CD4-positive, alpha-beta T cell (primary cell): Measurements from ENCODE around the gene AMD1. TPM values are rescaled to one million over a fixed set of nuclear protein-coding genes. Genes with fewer than 3 reads are reported as not detected.

ENCODE experiments used
- ATAC-seq: fragments of 200-7000 bp; cut with Tn5 transposase; one replicate; pipeline ENCODE4 v1.10.0; 2022; ENCODE audit warnings: mild to moderate bottlenecking; ENCODE audit not compliant: poor library complexity
- CTCF ChIA-PET: fragments of 350-600 bp; sonication (Branson Sonifier 250); formaldehyde crosslinking; loops from one replicate; lab custom pipeline; 2021; ENCODE audit warnings: antibody characterized with exemption, inconsistent platforms; lab: Charles Lee
- POLR2A ChIA-PET: fragments of 350-600 bp; sonication (Branson Sonifier 250); formaldehyde crosslinking; loops from one replicate; lab custom pipeline; 2021; ENCODE audit warnings: antibody characterized with exemption, inconsistent platforms; lab: Charles Lee
- DNase-seq, 14 experiments: peaks; one replicate each; pipeline ENCODE4 v3.0.0-alpha.2; 2013 to 2020; ENCODE audit warnings: mixed read lengths in 2 of 14
- H3K27ac ChIP-seq, 2 donors: one replicate each; pipeline versions ENCODE4 v1.5.1 to v1.7.0; 2013; ENCODE audit warnings: low read length in 2 of 2, low read depth in 1 of 2, mild to moderate bottlenecking in 1 of 2
- H3K27me3 ChIP-seq, 2 experiments: 1 replicate in 1 of 2; 2 replicates in 1 of 2; pipeline versions ENCODE4 v1.6.1 to v1.7.0; 2013; ENCODE audit warnings: low read length in 2 of 2, control low read depth in 1 of 2, mild to moderate bottlenecking in 1 of 2, moderate library complexity in 1 of 2; ENCODE audit not compliant: insufficient read depth in 2 of 2, control insufficient read depth in 1 of 2
- H3K36me3 ChIP-seq: one replicate; pipeline ENCODE4 v1.6.1; 2013; ENCODE audit warnings: low read length, control low read depth; ENCODE audit not compliant: insufficient read depth
- H3K4me1 ChIP-seq: one replicate; pipeline ENCODE4 v1.6.1; 2013; ENCODE audit warnings: low read length, control low read depth; ENCODE audit not compliant: insufficient read depth
- H3K4me3 ChIP-seq: one replicate; pipeline ENCODE4 v1.5.1; 2013; ENCODE audit warnings: mild to moderate bottlenecking, low read length, moderate library complexity
- H3K9me3 ChIP-seq, 2 experiments: 1 replicate in 1 of 2; 2 replicates in 1 of 2; pipeline versions ENCODE4 v1.6.1 to v1.7.0; 2013; ENCODE audit warnings: low read length in 2 of 2, mild to moderate bottlenecking in 2 of 2, control low read depth in 1 of 2, moderate library complexity in 1 of 2; ENCODE audit not compliant: control insufficient read depth in 1 of 2, insufficient read depth in 1 of 2
- H3K27ac Mint-ChIP-seq: one replicate; pipeline ENCODE4 v1.8.0; 2020; ENCODE audit warnings: mixed read lengths
- H3K27me3 Mint-ChIP-seq: one replicate; pipeline ENCODE4 v1.8.0; 2021; ENCODE audit warnings: mixed read lengths
- H3K36me3 Mint-ChIP-seq: one replicate; pipeline ENCODE4 v1.8.0; 2021; ENCODE audit warnings: low read depth, mixed read lengths
- H3K4me1 Mint-ChIP-seq: one replicate; pipeline ENCODE4 v1.8.0; 2021; ENCODE audit warnings: low read depth, mixed read lengths
- H3K4me3 Mint-ChIP-seq: one replicate; pipeline ENCODE4 v1.8.0; 2020; ENCODE audit warnings: mild to moderate bottlenecking, mixed read lengths
- H3K9me3 Mint-ChIP-seq: one replicate; pipeline ENCODE4 v1.8.0; 2020; ENCODE audit warnings: mixed read lengths
- CTCF ChIP-seq: fragments of 200-600 bp; IDR thresholded peaks from one replicate; pipeline ENCODE4 v1.8.0; 2022; ENCODE audit warnings: antibody characterized with exemption, mild to moderate bottlenecking
- intact Hi-C, 2 experiments: fragments of 100-400 bp; cut with DNase I in 1 of 2; cut with micrococcal nuclease in 1 of 2; formaldehyde crosslinking; loops; one replicate each; pipeline versions ENCODE4 v1.15.1 to v1.9.0; 2023 to 2025; cut with DNase I, micrococcal nuclease
- total RNA-seq, 174 experiments: library from RNA in 2 of 174; stranded (reverse) in 2 of 174; gene quantifications; one replicate each; pipeline ENCODE4 v1.2.3 and lab custom pipeline; 2021 to 2026

AMD1 gene
- total RNA-seq, 2 experiments from 2014 or later = 165 to 174 TPM

GRCh38 chr6:110944681-110945151, 70.1 kb downstream of the AMD1 start:
- no peak overlapping the region for H3K4me3 Mint-ChIP-seq
- POLR2A ChIA-PET = interaction anchor here (0.8 kb wide), 1 partner anchor 129 kb away, joined by 3 read pairs; the partner anchor contains the start of gene CDK19
- H3K36me3 Mint-ChIP-seq = no peaks in the 10 kb centered on the region
- H3K4me1 Mint-ChIP-seq = peaks cover 3% of the 10 kb centered on the region
- TF ChIP-seq CTCF = no peak
- Histone ChIP-seq H3K4me3 (no peak overlapping the region), H3K4me1 (no peaks in the 10 kb centered on the region), H3K36me3 (no peaks in the 10 kb centered on the region), H3K27ac (no peak overlapping the region), H3K27me3 (no peaks in the 10 kb centered on the region), H3K9me3 (no peaks in the 10 kb centered on the region)
- DNase-seq = peak in 5 of 14 experiments; percentile 7 to 73 (median 50)
- CTCF ChIA-PET = interaction anchor here (1.6 kb wide), 1 partner anchor 262 kb away, joined by 4 read pairs; no protein-coding TSS in a partner anchor
- no peak overlapping the region for H3K27ac Mint-ChIP-seq
- H3K27me3 Mint-ChIP-seq = no peaks in the 10 kb centered on the region
- intact Hi-C loops = no loop called here
- ATAC-seq = peak; percentile 89
- no peaks in the 10 kb centered on the region for H3K9me3 Mint-ChIP-seq

Other genes starting within 250 kb of the AMD1 start
- 1 to 10 TPM; 6.4 to 8.3 TPM for gene CDK19, start 59.3 kb upstream of the AMD1 start, total RNA-seq
- gene GTF3C6, start 83.9 kb downstream of the AMD1 start, total RNA-seq = 10 to 100 TPM; 17.9 to 19.2 TPM
- 1 to 10 TPM; 7.4 to 9.0 TPM for gene RPF2, start 107.3 kb downstream of the AMD1 start, total RNA-seq
- gene SLC16A10, start 212.7 kb downstream of the AMD1 start, total RNA-seq = 10 to 100 TPM; 13.4 to 13.8 TPM